OCI-LY1 (cell line): ENCODE measurements around the gene NUP98.

Experiments used
- H2AFZ ChIP-seq: fragments of 200-600 bp; sonication (generic), shearing (Covaris generic); 2 replicates; pipeline ENCODE4 v1.6.0; 2014; ENCODE audit warnings: antibody characterized with exemption, mild to moderate bottlenecking, low read length
- H3F3A ChIP-seq: fragments of 200-600 bp; sonication (generic), shearing (Covaris generic); 2 replicates; pipeline ENCODE4 v1.6.0; 2014; ENCODE audit warnings: mild to moderate bottlenecking, antibody characterized with exemption, low read length, moderate library complexity; ENCODE audit not compliant: insufficient read depth
- H3K27ac ChIP-seq: fragments of 200-600 bp; sonication (generic); 2 replicates; pipeline ENCODE4 v1.5.1; 2014; ENCODE audit warnings: low read length, mixed run types, mild to moderate bottlenecking, low read depth; ENCODE audit not compliant: poor library complexity, severe bottlenecking
- H3K27me3 ChIP-seq: fragments of 200-600 bp; sonication (generic); 2 replicates; pipeline ENCODE4 v1.6.0; 2014; ENCODE audit warnings: antibody characterized with exemption, mild to moderate bottlenecking, low read length, moderate library complexity; ENCODE audit not compliant: insufficient read depth
- H3K36me3 ChIP-seq: fragments of 200-600 bp; sonication (generic); 2 replicates; pipeline ENCODE4 v1.6.1; 2014; ENCODE audit warnings: mild to moderate bottlenecking, antibody characterized with exemption, low read length, moderate library complexity, mixed read lengths; ENCODE audit not compliant: insufficient read depth
- H3K4me1 ChIP-seq: fragments of 200-600 bp; sonication (generic); 2 replicates; pipeline ENCODE4 v1.5.1; 2014; ENCODE audit warnings: mild to moderate bottlenecking, low read length, moderate library complexity; ENCODE audit not compliant: insufficient read depth, severe bottlenecking
- H3K4me2 ChIP-seq: fragments of 200-600 bp; sonication (generic), shearing (Covaris generic); 2 replicates; pipeline ENCODE4 v1.6.1; 2014; ENCODE audit warnings: low read length
- H3K4me3 ChIP-seq: fragments of 200-600 bp; sonication (generic); 2 replicates; pipeline ENCODE4 v1.5.1; 2014; ENCODE audit warnings: low read length, low read depth, mild to moderate bottlenecking, mixed read lengths; ENCODE audit not compliant: poor library complexity, severe bottlenecking
- H3K79me2 ChIP-seq: fragments of 200-600 bp; shearing (Covaris generic); 2 replicates; pipeline ENCODE4 v1.6.1; 2016; ENCODE audit warnings: mixed run types, low read length, mixed read lengths; ENCODE audit not compliant: insufficient read depth
- H3K9ac ChIP-seq: fragments of 200-600 bp; sonication (generic), shearing (Covaris generic); 2 replicates; pipeline ENCODE4 v1.6.1; 2014; ENCODE audit warnings: mild to moderate bottlenecking, low read length, mixed read lengths
- H3K9me2 ChIP-seq: fragments of 200-600 bp; sonication (generic), shearing (Covaris generic); 2 replicates; pipeline ENCODE4 v1.6.1; 2014; ENCODE audit warnings: low read depth, mild to moderate bottlenecking, low read length, mixed read lengths
- H3K9me3 ChIP-seq: fragments of 200-600 bp; shearing (Covaris generic); 2 replicates; pipeline ENCODE4 v1.6.1; 2014; ENCODE audit warnings: low read length, mixed read lengths
- H4K20me1 ChIP-seq: fragments of 200-600 bp; sonication (generic), shearing (Covaris generic); 2 replicates; pipeline ENCODE4 v1.6.0; 2016; ENCODE audit warnings: mild to moderate bottlenecking, low read length; ENCODE audit not compliant: insufficient read depth
- EZH2 ChIP-seq: fragments of 200-600 bp; sonication (generic), shearing (Covaris generic); IDR thresholded peaks from 2 replicates; pipeline ENCODE4 v1.8.0; 2017; ENCODE audit warnings: borderline replicate concordance, mixed run types, mild to moderate bottlenecking, antibody characterized with exemption, low read length, moderate library complexity, mixed read lengths
- TF ChIP-seq, protein P1 (sequence below): fragments of 200-600 bp; sonication (generic), shearing (Covaris generic); IDR thresholded peaks from 2 replicates; pipeline ENCODE4 v1.5.1; 2017; ENCODE audit warnings: mild to moderate bottlenecking, antibody characterized with exemption, low read length, moderate library complexity, mixed read lengths

NUP98 gene

DNA sequence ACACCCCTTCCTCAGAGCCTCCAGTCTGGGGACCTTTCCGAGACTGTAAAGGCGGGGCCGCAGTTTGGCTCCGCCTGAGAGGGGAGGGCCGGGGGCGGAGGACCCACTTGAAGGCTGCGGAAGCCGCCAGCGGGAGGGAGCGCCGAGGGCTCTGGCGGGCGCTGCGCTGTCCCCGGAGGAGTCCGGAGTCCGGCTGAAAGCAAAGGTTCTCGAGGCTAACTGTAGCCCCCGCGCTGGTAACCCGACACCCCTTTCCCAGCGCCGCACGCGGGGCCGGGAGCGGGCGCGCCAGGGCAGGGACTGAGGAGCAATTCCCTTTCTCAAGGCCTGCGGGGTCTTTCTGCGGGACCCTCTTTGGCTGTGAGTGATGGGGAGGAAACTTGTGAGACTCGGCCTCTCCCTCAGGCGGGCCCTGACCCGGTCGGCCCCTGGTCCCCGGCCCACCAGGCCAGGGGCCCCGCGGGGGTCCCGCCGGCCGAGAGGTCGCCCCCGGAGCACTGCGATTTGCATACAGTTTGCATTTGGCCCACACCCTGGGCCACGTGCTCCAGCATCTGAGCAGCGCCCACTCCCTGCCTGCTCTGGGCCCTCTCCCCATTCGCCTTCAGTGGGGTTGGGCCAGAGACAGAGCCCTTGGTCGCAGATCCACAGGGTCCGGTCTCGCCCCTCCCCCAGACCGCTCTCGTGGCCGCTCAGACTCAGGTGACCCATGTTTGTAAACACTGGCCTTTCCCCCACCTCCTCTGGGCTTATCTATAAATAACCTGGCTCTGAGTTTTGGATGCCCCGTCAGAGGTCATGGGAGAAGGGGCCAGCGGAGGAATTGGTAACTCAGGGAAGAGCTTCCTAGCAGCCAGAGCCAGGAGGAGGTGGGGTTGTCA lies 155.0 kb downstream of the NUP98 start:
- Histone ChIP-seq H3K9ac (no peak overlapping the region), H3K4me2 (no peak overlapping the region), H3K9me3 (no peaks in the 10 kb centered on the region), H3K27me3 (peaks cover 7% of the 10 kb centered on the region; the same call in 1 of the 2 replicates), H3K79me2 (no peaks in the 10 kb centered on the region), H2AFZ (no peak overlapping the region), H3F3A (no peaks in the 10 kb centered on the region), H3K4me1 (no peaks in the 10 kb centered on the region), H3K9me2 (no peaks in the 10 kb centered on the region), H3K27ac (no peak overlapping the region), H4K20me1 (no peaks in the 10 kb centered on the region), H3K4me3 (no peak overlapping the region), H3K36me3 (no peaks in the 10 kb centered on the region; the same call in 1 of the 2 replicates)
- TF ChIP-seq, protein P1, sequence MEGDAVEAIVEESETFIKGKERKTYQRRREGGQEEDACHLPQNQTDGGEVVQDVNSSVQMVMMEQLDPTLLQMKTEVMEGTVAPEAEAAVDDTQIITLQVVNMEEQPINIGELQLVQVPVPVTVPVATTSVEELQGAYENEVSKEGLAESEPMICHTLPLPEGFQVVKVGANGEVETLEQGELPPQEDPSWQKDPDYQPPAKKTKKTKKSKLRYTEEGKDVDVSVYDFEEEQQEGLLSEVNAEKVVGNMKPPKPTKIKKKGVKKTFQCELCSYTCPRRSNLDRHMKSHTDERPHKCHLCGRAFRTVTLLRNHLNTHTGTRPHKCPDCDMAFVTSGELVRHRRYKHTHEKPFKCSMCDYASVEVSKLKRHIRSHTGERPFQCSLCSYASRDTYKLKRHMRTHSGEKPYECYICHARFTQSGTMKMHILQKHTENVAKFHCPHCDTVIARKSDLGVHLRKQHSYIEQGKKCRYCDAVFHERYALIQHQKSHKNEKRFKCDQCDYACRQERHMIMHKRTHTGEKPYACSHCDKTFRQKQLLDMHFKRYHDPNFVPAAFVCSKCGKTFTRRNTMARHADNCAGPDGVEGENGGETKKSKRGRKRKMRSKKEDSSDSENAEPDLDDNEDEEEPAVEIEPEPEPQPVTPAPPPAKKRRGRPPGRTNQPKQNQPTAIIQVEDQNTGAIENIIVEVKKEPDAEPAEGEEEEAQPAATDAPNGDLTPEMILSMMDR: no peak
- no peak for TF ChIP-seq EZH2

DNA sequence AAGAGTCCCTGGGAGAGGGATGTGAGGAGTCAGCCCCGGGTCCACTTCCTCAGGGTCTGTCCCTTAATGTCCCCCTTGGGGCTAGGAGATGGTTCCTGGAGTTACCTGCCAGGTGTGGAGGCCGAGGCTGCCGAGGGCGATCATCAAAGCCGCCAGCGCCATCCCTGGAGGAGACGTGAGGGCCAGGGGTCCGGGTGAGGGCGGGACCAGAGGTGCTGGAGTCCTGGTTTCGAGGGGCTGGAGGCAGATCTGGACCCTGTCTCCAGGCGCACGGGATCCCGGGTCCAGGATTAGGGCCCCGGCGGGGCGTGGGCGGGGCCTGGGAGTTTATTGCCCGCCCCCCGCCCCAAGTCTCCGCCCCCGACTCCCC lies 155.7 kb downstream of the NUP98 start, which contains the start of gene ART5:
ART5 (minus strand) TSS at position 292 of the 370 bp plus-strand sequence; CDS start at position 162, 130 bp downstream.
- Histone ChIP-seq H3K4me3 (no peak within 1 kb of the TSS), H3F3A (no peaks in the 10 kb centered on the region), H3K79me2 (no peaks in the 10 kb centered on the region), H3K27ac (no peak within 1 kb of the TSS), H3K4me1 (no peaks in the 10 kb centered on the region), H3K36me3 (no peaks in the 10 kb centered on the region; the same call in 1 of the 2 replicates), H3K9me2 (no peaks in the 10 kb centered on the region), H4K20me1 (no peaks in the 10 kb centered on the region), H3K9ac (no peak within 1 kb of the TSS), H3K4me2 (no peak within 1 kb of the TSS), H2AFZ (no peak within 1 kb of the TSS), H3K27me3 (peaks cover 7% of the 10 kb centered on the region; the same call in 1 of the 2 replicates), H3K9me3 (no peaks in the 10 kb centered on the region)
- TF ChIP-seq EZH2: no peak
- TF ChIP-seq, protein P1: no peak

DNA sequence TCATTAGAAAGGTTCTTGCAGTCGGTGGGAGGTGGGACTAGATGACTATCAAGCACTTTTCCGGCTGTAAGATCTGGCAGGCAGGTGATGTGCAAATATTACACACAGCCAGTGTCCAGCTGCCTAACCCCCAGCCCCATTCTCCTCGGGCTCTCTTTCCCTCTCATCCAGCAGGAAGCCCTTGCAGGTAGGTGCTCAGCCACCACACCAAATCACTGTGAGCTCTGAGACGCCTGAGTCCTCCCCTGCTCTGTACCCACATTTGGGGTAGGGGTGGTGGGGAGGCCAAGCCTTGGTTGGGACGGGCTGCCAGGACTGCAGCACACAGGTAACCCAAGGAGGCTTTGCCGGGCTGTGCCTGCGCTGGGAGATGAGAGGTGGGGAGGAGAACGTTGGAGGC lies 156.2 kb downstream of the NUP98 start:
- Histone ChIP-seq H3K4me1 (no peaks in the 10 kb centered on the region), H2AFZ (no peak overlapping the region), H3K27me3 (peaks cover 7% of the 10 kb centered on the region; the same call in 1 of the 2 replicates), H3K79me2 (no peaks in the 10 kb centered on the region), H3K4me2 (no peak overlapping the region), H3K9ac (no peak overlapping the region), H3K36me3 (no peaks in the 10 kb centered on the region; the same call in 1 of the 2 replicates), H3K4me3 (no peak overlapping the region), H3K9me2 (no peaks in the 10 kb centered on the region), H3K27ac (no peak overlapping the region), H3F3A (no peaks in the 10 kb centered on the region), H3K9me3 (no peaks in the 10 kb centered on the region), H4K20me1 (no peaks in the 10 kb centered on the region)
- no peak for TF ChIP-seq EZH2
- TF ChIP-seq, protein P1: no peak
